IMR-90 (cell line): Measurements from ENCODE around the gene GGPS1.

ENCODE experiments used
- BHLHE40 ChIP-seq: fragments of 150-350 bp; IDR thresholded peaks from 2 replicates; pipeline ENCODE4 v1.6.1; 2016; ENCODE audit warnings: mild to moderate bottlenecking, low read depth, low read length
- CEBPB ChIP-seq: IDR thresholded peaks from 2 replicates; pipeline ENCODE4 v1.6.1; 2012; ENCODE audit warnings: low read depth, low read length, improper control_type of control experiment
- MAFK ChIP-seq: IDR thresholded peaks from 2 replicates; pipeline ENCODE4 v1.6.1; 2012; ENCODE audit warnings: low read depth, low read length, improper control_type of control experiment
- MXI1 ChIP-seq: IDR thresholded peaks from 2 replicates; pipeline ENCODE4 v1.6.1; 2012; ENCODE audit warnings: low read depth, mild to moderate bottlenecking, low read length, moderate library complexity, borderline replicate concordance
- NFE2L2 ChIP-seq: fragments of 150-350 bp; IDR thresholded peaks from 2 replicates; pipeline ENCODE4 v1.6.1; 2016; ENCODE audit warnings: low read depth, mild to moderate bottlenecking, low read length
- POLR2A ChIP-seq: IDR thresholded peaks from 2 replicates; pipeline ENCODE4 v1.6.1; 2012; ENCODE audit warnings: mild to moderate bottlenecking, low read depth, low read length
- RCOR1 ChIP-seq: IDR thresholded peaks from 2 replicates; pipeline ENCODE4 v1.6.1; 2012; ENCODE audit warnings: mild to moderate bottlenecking, low read length, improper control_type of control experiment; ENCODE audit not compliant: insufficient replicate concordance
- SMC3 ChIP-seq: fragments of 150-350 bp; IDR thresholded peaks from 2 replicates; pipeline ENCODE4 v1.6.1; 2016; ENCODE audit warnings: low read depth, mild to moderate bottlenecking, antibody characterized with exemption, low read length, moderate library complexity
- TF ChIP-seq, protein P1 (sequence below): conservative IDR thresholded peaks from 2 replicates; pipeline ENCODE4 v1.5.1; 2012; ENCODE audit warnings: mild to moderate bottlenecking, low read depth, low read length, improper control_type of control experiment
- TF ChIP-seq, protein P2 (sequence below): fragments of 150-350 bp; IDR thresholded peaks from 2 replicates; pipeline ENCODE4 v1.6.1; 2016; ENCODE audit warnings: low read depth, mild to moderate bottlenecking, low read length, moderate library complexity, borderline replicate concordance

DNA sequence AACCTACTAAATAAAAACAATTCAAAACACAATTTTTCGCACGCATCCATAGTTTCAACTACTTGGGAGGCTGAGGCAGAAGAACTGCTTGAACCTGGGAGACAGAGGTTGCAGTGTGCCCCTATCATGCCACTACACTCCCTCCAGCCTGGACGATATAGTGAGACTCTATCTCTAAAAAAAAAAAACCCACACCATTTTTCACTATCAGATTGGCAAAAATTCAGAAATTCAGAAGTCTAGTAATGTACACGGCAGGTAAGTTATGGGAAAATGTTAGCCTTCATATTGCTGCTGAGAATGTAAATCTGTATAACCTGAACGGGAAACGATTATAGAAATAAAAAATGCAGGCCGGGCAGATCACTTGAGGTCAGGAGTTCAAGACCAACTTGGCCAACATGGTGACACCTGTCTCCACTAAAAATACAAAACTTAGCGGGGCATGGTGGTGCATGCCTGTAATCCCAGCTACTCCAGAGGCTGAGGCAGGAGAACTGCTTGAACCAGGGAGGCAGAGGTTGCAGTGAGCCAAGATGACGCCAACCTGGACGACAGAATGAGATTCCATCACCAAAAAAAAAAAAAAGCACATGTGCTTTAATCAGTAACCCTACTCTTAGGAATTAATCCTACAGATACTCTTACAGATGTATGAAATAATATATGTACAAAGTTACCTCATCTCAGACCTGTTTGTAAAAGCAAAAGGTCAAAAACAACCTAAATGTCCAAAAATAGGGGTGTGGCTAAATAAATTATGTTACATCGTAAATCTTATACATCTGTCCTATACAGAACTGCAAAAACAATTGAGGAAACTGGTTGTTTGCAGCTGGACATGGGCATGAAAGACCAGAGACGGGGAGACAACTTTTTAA lies 38.3 kb upstream of the GGPS1 start:
- TF ChIP-seq SMC3, result no peak
- TF ChIP-seq POLR2A, result no peak
- TF ChIP-seq, protein P1, sequence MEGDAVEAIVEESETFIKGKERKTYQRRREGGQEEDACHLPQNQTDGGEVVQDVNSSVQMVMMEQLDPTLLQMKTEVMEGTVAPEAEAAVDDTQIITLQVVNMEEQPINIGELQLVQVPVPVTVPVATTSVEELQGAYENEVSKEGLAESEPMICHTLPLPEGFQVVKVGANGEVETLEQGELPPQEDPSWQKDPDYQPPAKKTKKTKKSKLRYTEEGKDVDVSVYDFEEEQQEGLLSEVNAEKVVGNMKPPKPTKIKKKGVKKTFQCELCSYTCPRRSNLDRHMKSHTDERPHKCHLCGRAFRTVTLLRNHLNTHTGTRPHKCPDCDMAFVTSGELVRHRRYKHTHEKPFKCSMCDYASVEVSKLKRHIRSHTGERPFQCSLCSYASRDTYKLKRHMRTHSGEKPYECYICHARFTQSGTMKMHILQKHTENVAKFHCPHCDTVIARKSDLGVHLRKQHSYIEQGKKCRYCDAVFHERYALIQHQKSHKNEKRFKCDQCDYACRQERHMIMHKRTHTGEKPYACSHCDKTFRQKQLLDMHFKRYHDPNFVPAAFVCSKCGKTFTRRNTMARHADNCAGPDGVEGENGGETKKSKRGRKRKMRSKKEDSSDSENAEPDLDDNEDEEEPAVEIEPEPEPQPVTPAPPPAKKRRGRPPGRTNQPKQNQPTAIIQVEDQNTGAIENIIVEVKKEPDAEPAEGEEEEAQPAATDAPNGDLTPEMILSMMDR, result no peak
- TF ChIP-seq BHLHE40, result no peak
- TF ChIP-seq CEBPB, result no peak
- no peak for TF ChIP-seq MXI1
- TF ChIP-seq MAFK, result no peak
- TF ChIP-seq NFE2L2, result no peak
- no peak for TF ChIP-seq RCOR1
- TF ChIP-seq, protein P2, sequence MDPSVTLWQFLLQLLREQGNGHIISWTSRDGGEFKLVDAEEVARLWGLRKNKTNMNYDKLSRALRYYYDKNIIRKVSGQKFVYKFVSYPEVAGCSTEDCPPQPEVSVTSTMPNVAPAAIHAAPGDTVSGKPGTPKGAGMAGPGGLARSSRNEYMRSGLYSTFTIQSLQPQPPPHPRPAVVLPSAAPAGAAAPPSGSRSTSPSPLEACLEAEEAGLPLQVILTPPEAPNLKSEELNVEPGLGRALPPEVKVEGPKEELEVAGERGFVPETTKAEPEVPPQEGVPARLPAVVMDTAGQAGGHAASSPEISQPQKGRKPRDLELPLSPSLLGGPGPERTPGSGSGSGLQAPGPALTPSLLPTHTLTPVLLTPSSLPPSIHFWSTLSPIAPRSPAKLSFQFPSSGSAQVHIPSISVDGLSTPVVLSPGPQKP, result no peak
